ENCODE data around the gene TCOF1.
A peak's percentile ranks its signal among the peaks of the same experiment; 100 is the strongest.

Gene TCOF1, protein sequence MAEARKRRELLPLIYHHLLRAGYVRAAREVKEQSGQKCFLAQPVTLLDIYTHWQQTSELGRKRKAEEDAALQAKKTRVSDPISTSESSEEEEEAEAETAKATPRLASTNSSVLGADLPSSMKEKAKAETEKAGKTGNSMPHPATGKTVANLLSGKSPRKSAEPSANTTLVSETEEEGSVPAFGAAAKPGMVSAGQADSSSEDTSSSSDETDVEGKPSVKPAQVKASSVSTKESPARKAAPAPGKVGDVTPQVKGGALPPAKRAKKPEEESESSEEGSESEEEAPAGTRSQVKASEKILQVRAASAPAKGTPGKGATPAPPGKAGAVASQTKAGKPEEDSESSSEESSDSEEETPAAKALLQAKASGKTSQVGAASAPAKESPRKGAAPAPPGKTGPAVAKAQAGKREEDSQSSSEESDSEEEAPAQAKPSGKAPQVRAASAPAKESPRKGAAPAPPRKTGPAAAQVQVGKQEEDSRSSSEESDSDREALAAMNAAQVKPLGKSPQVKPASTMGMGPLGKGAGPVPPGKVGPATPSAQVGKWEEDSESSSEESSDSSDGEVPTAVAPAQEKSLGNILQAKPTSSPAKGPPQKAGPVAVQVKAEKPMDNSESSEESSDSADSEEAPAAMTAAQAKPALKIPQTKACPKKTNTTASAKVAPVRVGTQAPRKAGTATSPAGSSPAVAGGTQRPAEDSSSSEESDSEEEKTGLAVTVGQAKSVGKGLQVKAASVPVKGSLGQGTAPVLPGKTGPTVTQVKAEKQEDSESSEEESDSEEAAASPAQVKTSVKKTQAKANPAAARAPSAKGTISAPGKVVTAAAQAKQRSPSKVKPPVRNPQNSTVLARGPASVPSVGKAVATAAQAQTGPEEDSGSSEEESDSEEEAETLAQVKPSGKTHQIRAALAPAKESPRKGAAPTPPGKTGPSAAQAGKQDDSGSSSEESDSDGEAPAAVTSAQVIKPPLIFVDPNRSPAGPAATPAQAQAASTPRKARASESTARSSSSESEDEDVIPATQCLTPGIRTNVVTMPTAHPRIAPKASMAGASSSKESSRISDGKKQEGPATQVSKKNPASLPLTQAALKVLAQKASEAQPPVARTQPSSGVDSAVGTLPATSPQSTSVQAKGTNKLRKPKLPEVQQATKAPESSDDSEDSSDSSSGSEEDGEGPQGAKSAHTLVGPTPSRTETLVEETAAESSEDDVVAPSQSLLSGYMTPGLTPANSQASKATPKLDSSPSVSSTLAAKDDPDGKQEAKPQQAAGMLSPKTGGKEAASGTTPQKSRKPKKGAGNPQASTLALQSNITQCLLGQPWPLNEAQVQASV (N-terminal part only)

DNA sequence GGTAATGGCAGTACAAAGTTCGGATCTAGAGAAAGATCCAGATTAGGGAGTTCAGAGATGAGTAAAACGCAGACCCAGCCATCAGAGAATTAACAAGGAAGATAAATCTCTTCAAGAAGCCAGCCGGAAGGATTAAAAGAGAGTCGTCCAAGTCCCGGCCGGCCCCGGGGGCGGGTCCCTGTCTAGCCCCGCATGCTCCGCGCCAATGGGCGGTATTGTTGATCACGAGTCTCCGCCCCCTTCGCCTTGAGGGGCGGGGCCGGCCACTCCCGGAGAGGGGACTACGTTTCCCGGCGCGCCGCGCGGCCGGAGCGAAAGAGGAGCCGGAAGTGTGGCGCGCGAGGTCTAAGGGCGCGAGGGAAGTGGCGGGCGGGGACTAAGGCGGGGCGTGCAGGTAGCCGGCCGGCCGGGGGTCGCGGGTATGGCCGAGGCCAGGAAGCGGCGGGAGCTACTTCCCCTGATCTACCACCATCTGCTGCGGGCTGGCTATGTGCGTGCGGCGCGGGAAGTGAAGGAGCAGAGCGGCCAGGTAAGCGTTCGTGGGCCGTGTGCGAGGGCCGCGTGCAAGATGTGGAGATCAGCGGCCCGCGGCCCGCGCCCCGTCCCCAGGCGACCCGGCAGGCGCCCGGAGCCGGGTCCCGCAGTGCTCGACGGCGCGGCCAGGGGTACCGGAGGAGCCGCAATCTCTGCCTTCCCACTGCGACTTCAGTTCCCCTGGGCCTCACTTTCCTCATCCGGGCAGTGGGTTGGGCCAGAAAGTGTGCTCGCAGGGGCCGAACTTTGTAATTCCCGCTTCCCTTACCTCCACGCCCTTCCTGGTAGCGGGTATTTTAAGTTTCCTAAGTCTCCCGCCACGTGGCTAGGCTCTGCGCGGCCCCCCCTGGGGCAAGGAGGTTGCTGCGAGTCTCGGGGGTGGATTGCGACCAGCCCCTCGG, at the start of gene TCOF1:
TSS of gene TCOF1 (plus strand) at position 372 of the 935 bp plus-strand sequence. CDS start at position 422, 50 bp downstream.
- TF ChIP-seq, protein P1, sequence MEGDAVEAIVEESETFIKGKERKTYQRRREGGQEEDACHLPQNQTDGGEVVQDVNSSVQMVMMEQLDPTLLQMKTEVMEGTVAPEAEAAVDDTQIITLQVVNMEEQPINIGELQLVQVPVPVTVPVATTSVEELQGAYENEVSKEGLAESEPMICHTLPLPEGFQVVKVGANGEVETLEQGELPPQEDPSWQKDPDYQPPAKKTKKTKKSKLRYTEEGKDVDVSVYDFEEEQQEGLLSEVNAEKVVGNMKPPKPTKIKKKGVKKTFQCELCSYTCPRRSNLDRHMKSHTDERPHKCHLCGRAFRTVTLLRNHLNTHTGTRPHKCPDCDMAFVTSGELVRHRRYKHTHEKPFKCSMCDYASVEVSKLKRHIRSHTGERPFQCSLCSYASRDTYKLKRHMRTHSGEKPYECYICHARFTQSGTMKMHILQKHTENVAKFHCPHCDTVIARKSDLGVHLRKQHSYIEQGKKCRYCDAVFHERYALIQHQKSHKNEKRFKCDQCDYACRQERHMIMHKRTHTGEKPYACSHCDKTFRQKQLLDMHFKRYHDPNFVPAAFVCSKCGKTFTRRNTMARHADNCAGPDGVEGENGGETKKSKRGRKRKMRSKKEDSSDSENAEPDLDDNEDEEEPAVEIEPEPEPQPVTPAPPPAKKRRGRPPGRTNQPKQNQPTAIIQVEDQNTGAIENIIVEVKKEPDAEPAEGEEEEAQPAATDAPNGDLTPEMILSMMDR (IDR thresholded peaks at IDR 0.05; ENCODE audit: control insufficient read depth, insufficient read depth, low read depth, low read length, missing control alignments), result no peak
- DNase-seq (ENCODE audit: low read depth), result peak; percentile 60
- H3K4me3 ChIP-seq (ENCODE audit: control insufficient read depth, low read depth, low read length), result peak within 1 kb of the TSS; percentile 78

DNA sequence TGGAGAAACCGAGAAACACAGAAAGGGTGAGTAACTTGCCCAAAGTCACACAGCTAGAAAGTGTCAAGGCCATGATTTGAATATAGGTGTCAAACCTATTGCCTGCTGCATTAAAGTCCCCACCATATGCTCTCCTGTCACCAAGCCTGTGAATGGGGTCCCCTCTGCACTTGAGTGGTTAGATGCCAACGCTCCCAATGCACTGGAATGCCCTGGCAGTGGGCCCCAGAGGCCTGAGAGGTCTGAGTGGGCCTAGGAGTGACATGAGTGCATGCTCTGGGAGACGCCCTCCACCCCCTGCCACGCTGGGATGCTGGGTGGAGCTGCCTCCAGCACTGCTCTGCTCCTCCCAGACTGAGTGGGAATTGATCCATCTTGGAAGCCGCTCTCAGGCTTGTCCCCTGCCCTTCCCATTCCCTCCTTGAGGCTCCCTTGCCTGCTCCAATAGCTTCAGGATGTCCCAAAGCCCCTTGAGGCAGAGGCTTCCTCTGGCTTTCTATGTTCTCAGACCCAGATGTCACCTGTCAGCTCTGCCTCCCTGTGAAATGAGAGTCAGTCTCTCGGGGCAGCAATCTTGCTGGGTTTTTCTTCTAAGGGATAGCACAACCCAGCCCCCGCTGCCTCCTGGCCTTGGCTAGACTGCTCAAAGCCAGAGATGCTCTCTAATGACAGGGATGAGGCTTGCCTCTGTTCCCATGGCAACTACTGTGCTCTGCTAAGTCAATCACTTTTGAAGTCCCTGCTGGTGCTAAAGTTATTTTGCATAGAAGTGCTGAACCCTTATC, 48.2 kb upstream of the TCOF1 start:
- no peak for DNase-seq (ENCODE audit: low read depth)
- TF ChIP-seq, protein P1 (IDR thresholded peaks at IDR 0.05; ENCODE audit: control insufficient read depth, insufficient read depth, low read depth, low read length, missing control alignments), result no peak
- H3K4me3 ChIP-seq (ENCODE audit: control insufficient read depth, low read depth, low read length), result no peak overlapping the region

DNA sequence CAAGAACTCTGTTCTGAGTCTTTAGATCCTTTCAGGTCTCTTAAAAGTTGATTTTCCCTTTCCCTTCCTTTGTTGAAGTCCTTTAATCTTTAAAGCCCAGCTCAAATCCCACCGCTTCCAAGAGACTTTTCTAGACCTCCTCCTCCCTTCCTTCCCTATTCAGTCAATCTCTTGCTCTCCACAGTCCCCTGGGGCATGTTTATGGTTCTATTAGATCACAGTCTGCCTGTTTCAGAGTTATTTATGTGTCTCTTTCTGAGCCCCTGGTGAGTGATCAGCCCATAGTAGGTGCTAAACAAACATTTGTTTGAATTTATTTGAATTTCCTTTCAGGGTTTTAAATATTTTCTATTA, 47.6 kb upstream of the TCOF1 start:
- no peak for DNase-seq (ENCODE audit: low read depth)
- H3K4me3 ChIP-seq (ENCODE audit: control insufficient read depth, low read depth, low read length), result no peak overlapping the region
- TF ChIP-seq, protein P1 (IDR thresholded peaks at IDR 0.05; ENCODE audit: control insufficient read depth, insufficient read depth, low read depth, low read length, missing control alignments), result no peak

DNA sequence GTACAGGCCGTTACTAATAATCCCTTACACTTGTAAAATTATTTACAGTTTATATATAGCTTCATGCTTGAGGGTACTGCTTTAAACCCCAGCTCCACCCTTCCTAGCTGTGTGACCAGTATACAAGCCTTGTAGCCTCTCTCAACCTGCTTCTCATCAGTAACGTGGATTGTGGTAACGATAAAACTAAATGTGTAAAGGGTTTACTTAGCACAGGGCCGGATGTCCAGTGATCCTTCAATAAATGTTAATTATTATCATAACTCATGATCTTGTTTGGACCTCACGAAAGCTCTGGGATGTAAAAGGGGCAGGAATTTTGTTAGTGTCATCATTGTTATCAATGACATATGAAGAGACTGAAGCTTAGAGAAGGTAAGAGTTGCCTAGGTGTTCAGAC, 47.3 kb upstream of the TCOF1 start:
- H3K4me3 ChIP-seq (ENCODE audit: control insufficient read depth, low read depth, low read length), result no peak overlapping the region
- no peak for DNase-seq (ENCODE audit: low read depth)
- TF ChIP-seq, protein P1 (IDR thresholded peaks at IDR 0.05; ENCODE audit: control insufficient read depth, insufficient read depth, low read depth, low read length, missing control alignments), result no peak

DNA sequence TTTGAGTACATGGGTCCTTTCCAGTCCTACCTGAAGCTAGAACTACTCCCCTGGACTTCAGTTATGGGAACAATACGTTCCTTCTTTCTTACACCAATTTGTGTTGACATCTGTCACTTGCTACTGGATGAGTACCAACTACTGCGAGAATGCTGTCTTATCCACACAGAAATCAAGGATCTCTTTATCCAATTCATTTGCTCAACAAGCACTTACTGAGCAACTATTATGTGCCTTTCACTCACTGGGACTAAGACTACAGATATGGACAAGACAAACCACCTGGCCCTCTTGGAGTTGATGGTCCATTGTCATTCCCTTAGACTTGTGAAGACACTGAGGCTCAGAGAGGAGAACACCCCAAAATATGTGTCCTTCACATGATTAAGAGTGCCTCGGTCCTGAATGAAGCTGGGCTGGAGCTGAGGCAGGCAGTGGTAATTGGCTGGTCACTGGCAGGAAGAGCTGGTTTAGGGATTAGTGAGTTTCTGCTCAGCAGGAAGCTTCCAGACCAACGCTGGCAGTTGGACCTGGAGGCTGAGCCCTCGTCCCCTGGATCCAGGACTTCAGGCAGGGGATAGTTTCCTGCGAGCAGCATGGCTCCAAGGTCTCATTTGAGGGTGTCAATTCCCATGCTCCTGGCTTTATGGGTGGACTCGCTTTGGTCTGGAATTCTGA, 46.3 kb upstream of the TCOF1 start:
- TF ChIP-seq, protein P1 (IDR thresholded peaks at IDR 0.05; ENCODE audit: control insufficient read depth, insufficient read depth, low read depth, low read length, missing control alignments), result no peak
- no peak overlapping the region for H3K4me3 ChIP-seq (ENCODE audit: control insufficient read depth, low read depth, low read length)
- DNase-seq (ENCODE audit: low read depth), result no peak

All from AG09309 (cell line).